Measurements from ENCODE around the gene ACSF3. TPM values are rescaled to one million over a fixed set of nuclear protein-coding genes. Genes with fewer than 3 reads are reported as not detected.
A peak's percentile ranks its signal among the peaks of the same experiment; 100 is the strongest.

The ACSF3 gene
- total RNA-seq, 4 donors from 2014 or later = 17.8 to 20.7 (median 19.4) TPM

DNA sequence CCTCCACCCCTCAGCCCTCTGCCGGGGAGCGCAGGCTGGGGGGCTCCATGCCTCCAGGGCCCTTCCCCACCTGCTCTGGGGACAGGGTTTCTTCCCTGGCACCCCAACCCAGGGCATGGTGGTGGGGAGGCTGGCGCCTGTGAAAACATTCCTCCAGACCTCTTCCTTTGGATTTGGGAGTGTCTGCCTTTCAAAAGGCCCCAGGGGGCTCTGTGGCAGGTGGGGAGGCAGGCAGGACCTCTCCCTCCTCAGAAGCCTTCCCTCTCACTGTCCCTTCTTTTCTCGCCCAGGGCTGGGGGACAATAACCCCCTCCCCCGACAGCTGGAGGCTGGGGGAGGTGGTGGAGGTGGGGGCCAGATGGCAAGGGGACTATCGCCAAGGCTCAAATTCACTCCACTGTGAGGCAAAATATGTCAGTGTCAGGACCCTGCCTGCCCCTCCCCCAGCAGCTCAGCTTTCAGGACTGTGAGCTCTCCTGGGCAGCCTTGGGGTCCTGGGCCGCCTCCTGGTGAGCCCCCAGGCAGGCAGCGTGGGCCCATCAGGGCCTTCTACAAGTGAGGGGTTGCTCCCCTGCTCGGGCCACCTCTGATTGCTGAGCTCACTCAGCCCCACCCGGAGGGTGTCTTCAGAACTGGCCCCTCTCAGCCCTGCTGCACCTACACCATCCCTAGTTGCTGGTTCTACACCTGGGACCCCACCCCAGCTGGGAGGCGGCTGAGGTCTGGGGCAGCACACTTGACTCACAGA lies 79.7 kb downstream of the ACSF3 start:
- Histone ChIP-seq H3K27me3 (peaks cover 3 to 9% (median 4%) of the 10 kb centered on the region in 3 donors), H3K9me3 (no peaks in the 10 kb centered on the region), H3K27ac (peak overlapping the region; percentile 91 to 99 (median 96)), H3K4me3 (peak overlapping the region; percentile 74 to 94 (median 78)), H3K4me1 (peaks cover 35 to 48% of the 10 kb centered on the region in 2 donors), H3K36me3 (no peaks in the 10 kb centered on the region)
- in situ Hi-C loops (cut with MboI; ENCODE audit: low sequenced_read_pairs in 4 of 4) (no loop called here), intact Hi-C loops (cut with DNase I; ENCODE audit: low total_unique reads) (no loop called here)
- DNase-seq (no peak), ATAC-seq (no peak)
- TF ChIP-seq, protein P1, sequence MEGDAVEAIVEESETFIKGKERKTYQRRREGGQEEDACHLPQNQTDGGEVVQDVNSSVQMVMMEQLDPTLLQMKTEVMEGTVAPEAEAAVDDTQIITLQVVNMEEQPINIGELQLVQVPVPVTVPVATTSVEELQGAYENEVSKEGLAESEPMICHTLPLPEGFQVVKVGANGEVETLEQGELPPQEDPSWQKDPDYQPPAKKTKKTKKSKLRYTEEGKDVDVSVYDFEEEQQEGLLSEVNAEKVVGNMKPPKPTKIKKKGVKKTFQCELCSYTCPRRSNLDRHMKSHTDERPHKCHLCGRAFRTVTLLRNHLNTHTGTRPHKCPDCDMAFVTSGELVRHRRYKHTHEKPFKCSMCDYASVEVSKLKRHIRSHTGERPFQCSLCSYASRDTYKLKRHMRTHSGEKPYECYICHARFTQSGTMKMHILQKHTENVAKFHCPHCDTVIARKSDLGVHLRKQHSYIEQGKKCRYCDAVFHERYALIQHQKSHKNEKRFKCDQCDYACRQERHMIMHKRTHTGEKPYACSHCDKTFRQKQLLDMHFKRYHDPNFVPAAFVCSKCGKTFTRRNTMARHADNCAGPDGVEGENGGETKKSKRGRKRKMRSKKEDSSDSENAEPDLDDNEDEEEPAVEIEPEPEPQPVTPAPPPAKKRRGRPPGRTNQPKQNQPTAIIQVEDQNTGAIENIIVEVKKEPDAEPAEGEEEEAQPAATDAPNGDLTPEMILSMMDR (IDR thresholded peaks at IDR 0.05 in 4 of 5, conservative IDR thresholded peaks at IDR 0.05 in 1 of 5) = no peak
- no peak for TF ChIP-seq POLR2A (IDR thresholded peaks at IDR 0.05)

DNA sequence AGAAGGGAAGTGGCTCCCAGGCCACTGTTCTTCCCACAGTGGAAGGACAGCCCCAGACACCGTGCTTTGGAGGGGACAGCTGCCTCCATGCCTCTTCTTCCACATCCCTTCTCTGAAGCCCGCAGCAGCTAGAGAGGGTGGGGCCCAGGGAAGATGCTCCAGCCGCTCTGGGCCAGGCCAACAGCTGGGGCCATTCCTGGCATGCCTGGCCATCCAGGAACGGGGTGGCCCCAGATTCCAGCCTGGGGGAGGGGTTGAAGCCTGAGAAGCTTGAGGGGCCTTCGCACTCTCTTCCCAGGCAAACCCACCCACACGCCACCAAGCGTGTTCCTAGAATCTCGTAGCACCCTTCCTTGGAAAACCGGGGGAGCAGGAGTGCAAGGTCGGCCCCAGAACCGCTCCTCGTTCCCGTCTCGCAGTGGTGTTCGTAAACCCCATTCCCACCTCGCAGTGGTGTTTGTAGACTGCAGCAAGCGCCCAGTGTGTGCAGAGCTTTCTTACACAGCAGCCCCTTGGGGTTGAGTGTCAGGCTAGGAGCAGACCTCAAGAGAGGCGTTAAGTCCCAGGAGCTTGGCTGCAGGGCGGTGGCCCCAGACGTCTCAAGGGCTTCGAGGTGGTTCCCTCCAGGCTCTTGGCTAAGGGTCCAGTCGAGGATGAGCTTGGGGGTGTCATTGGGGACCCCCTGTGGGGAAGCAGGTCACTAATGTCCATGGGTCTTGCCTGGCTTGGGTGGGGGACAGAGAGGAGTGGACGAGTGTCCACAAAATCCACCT lies 80.6 kb downstream of the ACSF3 start:
- TF ChIP-seq POLR2A (IDR thresholded peaks at IDR 0.05) = no peak
- TF ChIP-seq, protein P1 (IDR thresholded peaks at IDR 0.05 in 4 of 5, conservative IDR thresholded peaks at IDR 0.05 in 1 of 5) = no peak
- Histone ChIP-seq H3K9me3 (no peaks in the 10 kb centered on the region), H3K4me3 (no peak overlapping the region), H3K4me1 (peaks cover 35 to 48% of the 10 kb centered on the region in 2 donors), H3K27me3 (peaks cover 3 to 5% (median 4%) of the 10 kb centered on the region in 3 donors), H3K27ac (peak overlapping the region; percentile 91 to 99 (median 96)), H3K36me3 (no peaks in the 10 kb centered on the region)
- intact Hi-C loops (cut with DNase I; ENCODE audit: low total_unique reads) = no loop called here
- ATAC-seq (no peak), DNase-seq (no peak)
- in situ Hi-C loops (cut with MboI; ENCODE audit: low sequenced_read_pairs in 4 of 4) = no loop called here

- Histone ChIP-seq H3K27ac (peak overlapping the region; percentile 91 to 99 (median 96)), H3K4me1 (peaks cover 35 to 48% of the 10 kb centered on the region in 2 donors), H3K27me3 (peaks cover 2 to 4% (median 3%) of the 10 kb centered on the region in 3 donors), H3K36me3 (no peaks in the 10 kb centered on the region), H3K9me3 (no peaks in the 10 kb centered on the region), H3K4me3 (peak overlapping the region in 2 of 4 donors; percentile 28 to 37)
- DNase-seq (no peak), ATAC-seq (no peak)
- in situ Hi-C loops (cut with MboI; ENCODE audit: low sequenced_read_pairs in 4 of 4) (no loop called here), intact Hi-C loops (cut with DNase I; ENCODE audit: low total_unique reads) (no loop called here)
- no peak for TF ChIP-seq POLR2A (IDR thresholded peaks at IDR 0.05)
- TF ChIP-seq, protein P1 (IDR thresholded peaks at IDR 0.05 in 4 of 5, conservative IDR thresholded peaks at IDR 0.05 in 1 of 5) = no peak
These were observed 81.2 kb downstream of the ACSF3 start for GRCh38 chr16:89174877-89175276.

DNA sequence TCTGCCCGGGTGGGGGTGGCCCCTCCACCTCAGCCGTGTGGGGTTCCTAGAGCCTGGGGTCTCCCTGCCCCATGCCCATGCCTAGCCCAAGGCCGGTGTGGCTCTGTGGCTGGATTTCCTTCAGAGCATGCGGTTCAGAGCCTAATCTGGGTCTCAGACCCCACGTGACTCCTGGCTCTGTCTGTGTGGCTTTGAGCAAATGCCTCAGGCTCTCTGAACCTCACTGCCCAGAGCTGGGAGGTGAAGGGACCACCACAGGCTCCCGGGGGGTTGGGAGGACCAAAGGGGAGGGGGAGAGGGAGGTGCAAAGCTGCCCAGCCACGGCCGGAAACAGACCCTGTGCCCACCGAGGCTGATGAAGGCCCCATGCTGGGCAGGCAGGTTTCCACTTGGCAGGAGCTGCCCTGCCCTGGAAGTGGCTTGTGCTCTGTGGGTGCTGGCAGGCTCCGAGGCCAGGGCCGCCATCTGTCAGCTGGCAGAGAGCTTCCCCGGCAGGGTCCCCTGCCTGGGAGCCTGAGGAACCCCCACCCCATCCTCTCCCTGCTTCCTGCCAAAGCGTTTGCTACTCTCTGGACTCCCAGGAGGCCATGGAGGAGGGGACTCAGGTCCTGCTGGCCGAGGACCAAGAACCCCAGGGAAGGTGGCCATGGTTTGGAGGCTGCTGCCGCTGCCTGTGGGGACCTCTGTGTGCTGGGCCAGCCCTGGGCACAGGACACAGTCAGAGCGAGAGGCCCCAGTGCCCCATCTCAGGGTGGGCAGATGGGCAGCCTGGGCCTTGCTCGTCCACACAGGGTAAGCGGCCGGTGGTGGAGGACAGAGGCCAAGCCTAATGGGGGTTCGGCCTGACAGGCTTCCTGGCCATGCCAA lies 81.9 kb downstream of the ACSF3 start:
- Histone ChIP-seq H3K27me3 (peaks cover 0 to 1% (median 1%) of the 10 kb centered on the region in 3 donors), H3K4me3 (peak overlapping the region in 2 of 4 donors; percentile 28 to 37)
- in situ Hi-C loops (cut with MboI; ENCODE audit: low sequenced_read_pairs in 4 of 4) = no loop called here

More for the DNA sequence above, 81.9 kb downstream of the ACSF3 start:
- DNase-seq (no peak), ATAC-seq (peak in 1 of 2 donors; percentile 21)
- intact Hi-C loops (cut with DNase I; ENCODE audit: low total_unique reads) = no loop called here
- Histone ChIP-seq H3K9me3 (no peaks in the 10 kb centered on the region), H3K4me1 (peaks cover 35 to 47% of the 10 kb centered on the region in 2 donors), H3K27ac (peak overlapping the region; percentile 91 to 99 (median 96)), H3K36me3 (no peaks in the 10 kb centered on the region)
- TF ChIP-seq POLR2A (IDR thresholded peaks at IDR 0.05) = no peak
- TF ChIP-seq, protein P1 (IDR thresholded peaks at IDR 0.05 in 4 of 5, conservative IDR thresholded peaks at IDR 0.05 in 1 of 5) = no peak

All from gastrocnemius medialis (tissue), 4 donors.